Non-pigmented ciliary epithelial cell (primary cell): ENCODE data around the gene TOR1AIP1.
A peak's percentile ranks its signal among the peaks of the same experiment; 100 is the strongest.
"Not testable (repeated sequence)": the region's sequence is repeated elsewhere in the genome, so short reads cannot be mapped to it uniquely, and the experiment has no call there.

Experiments used
- DNase-seq: peaks from one replicate; pipeline ENCODE4 v3.0.0-alpha.2; 2010; ENCODE audit warnings: low read depth

Gene TOR1AIP1

DNA sequence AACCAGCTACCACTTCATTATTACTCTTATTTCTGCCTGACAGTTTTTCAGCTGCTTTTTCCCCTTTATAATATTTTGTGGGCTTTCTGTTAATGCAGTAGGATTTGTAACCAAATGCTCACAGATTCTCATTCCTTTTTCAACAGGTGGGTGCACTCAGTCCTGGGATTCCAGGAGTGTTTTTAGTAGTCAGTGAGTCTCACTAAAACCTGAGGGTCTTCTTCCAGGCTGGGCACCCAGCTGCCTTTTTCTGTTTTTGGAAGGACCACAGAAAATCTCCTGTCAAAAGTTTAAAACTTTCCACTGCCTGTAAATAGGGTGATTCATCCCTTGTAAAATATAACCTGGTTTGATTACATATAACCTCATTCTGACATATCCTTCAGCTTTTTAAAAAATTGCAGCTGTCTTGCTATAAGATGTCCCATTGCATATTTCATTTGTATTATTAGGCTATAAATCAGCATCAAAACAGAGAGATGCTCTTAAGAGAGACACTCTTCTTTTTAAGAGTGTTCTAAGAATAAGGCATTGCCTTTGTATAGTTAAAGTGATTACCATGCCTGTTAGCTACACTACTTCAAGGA is 55.7 kb downstream of the TOR1AIP1 start:
- no peak for DNase-seq

GRCh38 chr1:179938752-179939151 is 56.7 kb downstream of the TOR1AIP1 start:
- no peak for DNase-seq

- DNase-seq = no peak
Observed at GRCh38 chr1:179939941-179940340, 57.9 kb downstream of the TOR1AIP1 start.

GRCh38 chr1:179941454-179941853 is 59.4 kb downstream of the TOR1AIP1 start:
- DNase-seq = no peak

- no peak for DNase-seq
Observed at GRCh38 chr1:179950651-179951050, 68.6 kb downstream of the TOR1AIP1 start.

DNA sequence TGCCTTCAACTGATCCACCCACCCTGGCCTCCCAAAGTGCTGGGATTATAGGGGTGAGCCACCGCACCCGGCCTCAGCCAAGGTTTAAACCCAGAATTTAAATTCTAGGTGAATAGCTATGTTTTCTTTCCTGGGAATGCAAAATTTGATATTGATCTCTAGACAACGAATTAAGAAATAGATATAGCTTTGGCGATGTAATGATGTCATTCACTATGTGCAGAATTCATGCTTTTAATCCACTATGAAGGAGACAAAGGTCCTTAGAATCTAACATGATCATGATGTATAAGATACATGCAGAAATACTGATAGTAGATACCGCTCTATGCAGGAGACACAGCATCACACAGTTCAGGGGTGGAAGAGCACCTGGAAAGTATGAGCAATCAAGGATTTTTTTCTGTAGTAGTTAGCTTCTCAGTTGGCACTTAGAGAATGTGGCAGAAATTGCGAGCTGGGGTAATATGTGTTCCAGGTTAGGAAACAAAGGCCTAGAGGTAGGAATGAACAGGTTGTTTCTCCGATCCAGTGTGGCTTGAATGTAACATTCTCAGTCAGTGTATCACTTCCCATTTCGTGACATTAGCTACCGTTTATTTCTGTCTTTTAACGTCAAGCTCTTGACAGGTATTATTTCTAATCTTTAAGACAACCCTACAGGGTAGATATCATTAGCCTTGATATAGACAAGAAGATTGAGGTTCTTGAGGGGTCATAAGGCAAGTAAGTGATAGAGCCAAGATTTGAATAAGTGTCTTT is 69.5 kb downstream of the TOR1AIP1 start:
- DNase-seq = no peak

DNA sequence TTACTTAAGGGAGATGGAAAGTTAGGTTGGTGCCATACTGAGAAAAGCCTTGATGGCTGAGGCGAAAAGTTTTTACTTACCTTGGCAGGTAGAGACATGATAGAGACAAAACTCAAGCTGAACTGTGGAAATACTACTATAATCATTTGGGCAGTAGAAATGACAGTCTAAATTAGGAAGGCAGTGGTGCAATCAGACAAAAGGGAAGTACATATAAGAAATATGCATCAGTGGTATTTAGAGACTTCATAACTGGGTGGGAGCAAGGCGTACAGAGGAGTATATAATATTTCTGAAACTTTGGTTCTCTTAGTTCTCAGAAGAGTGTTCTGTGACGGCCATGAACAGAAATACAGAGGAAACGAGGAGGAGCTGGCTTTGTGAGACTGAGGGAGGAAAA is 70.1 kb downstream of the TOR1AIP1 start:
- no peak for DNase-seq

- DNase-seq = no peak
Observed at GRCh38 chr1:179953974-179954492, 71.9 kb downstream of the TOR1AIP1 start.

DNA sequence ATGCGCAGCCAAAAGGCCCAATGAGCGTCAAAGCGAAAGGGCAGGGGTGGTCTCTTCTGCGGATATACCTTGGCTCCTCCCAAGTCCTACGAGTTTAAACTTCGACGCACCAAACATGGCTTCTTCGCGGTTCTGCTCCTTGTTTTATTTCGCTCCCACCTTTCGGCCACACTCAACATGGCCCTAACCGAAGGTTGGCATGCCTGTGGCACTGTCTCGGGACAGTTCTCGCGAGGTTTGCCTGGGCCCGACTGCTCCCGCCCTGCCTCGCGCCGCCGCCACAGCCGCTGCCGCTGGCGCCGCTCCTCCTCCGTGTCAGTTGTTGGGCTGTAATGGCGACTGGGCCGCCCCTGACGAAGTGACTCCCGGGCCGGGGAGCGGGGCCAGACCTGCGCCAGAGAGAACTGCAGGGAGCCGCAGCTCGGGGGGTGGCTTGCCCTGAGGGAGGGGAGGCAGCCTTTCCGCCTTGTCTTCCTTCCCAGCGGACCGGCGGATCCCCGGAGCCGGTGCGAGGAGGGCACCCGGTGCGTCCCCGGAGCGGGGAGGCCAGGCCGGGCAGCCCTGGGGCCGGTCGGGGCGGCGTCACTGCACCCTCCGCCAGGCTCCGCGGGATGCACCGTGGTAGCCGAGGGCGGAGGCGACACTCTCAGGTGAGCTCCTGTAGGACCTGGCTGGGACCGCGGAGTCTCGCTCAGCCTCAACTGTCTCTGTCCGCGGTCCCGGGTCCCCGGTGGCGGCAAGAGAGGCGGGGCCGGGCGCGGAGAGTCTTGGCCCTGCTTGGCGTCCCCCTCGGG is 72.6 kb downstream of the TOR1AIP1 start, which contains the start of gene CEP350:
Gene CEP350, plus strand, starts transcription at position 318 of the 794 bp plus-strand sequence. CDS start 31,372 bp downstream, outside the sequence.
- peak; percentile 98 for DNase-seq

GRCh38 chr1:179955287-179955680 is 73.2 kb downstream of the TOR1AIP1 start:
- DNase-seq = no peak

DNA sequence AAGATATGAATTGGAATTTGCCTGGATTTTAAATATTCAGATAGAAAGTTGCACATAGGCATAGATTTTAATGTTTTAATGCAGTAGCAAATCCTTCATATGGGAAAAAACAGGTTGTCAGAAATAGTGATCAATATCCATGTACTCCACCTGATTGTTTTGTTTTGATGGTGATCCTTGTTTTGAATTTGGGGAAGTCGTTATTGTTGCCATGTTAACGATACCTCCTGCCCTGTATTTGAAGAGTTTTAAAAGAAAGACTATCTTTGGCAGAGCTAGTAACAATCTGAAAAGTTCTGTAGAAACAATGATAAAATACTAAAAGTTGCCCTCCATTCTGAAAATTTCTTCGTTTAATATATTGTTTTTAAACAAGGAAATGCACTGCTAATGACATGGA is 73.6 kb downstream of the TOR1AIP1 start:
- DNase-seq = no peak

GRCh38 chr1:179958359-179958758 is 76.3 kb downstream of the TOR1AIP1 start:
- no peak for DNase-seq

DNA sequence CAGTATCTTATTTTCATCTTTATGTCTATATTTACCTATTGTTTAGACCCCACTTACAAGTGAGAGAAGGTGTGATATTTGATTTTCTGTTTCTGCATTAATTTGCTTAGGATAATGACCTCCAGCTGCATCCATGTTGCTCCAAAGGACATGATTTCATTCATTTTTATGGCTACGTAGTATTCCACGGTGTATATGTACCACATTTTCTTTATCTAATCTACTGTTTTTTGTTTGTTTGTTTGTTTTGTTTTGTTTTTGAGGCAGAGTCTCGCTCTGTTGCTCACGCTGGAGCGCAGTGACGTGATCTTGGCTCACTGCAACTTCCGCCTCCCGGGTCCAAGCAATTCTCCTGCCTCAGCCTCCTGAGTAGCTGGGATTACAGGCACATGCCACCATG is 80.1 kb downstream of the TOR1AIP1 start:
- DNase-seq = not testable (repeated sequence)

GRCh38 chr1:179966551-179966950 is 84.5 kb downstream of the TOR1AIP1 start:
- DNase-seq = no peak

GRCh38 chr1:179968284-179968993 is 86.4 kb downstream of the TOR1AIP1 start:
- no peak for DNase-seq

DNA sequence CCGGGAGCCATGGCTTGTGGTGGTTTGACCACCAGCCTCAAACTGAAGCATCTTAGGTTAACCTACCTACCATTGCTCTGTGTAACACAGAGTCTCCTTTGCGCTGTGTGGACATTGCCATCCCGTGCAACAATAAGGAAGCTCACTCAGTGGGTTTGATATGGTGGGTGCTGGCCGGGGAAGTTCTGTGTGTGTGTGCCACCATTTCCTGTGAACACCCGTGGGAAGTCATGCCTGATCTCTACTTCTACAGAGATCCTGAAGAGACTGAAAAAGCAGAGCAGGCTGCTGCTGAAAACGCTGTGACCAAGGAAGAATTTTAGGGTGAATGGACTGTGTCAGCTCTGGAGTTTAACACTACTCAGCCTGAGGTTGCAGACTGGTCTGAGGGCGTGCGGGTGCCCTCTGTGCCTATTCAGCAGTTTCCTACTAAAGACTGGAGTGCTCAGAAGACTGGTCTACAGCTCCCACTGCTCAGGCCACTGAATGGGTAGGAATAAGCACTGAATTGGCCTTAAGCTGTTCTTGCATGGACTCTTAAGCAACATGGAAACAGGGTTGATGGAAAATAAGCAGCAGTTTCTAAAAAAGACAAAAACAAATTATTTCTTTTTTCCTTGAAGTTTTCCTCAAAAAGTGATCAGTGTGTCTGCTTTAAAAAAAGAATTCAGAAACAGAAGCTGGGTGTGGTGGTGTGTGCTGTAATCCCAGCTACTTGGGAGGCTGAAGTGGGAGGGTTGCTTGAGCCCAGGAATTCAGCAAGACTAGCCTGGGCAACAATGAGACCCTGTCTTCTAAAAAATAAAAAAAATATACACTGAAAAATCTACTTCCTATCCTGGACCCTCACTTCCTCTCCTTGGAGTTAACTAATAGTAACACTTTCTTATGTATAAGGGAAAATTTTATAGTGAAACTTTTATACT is 87.2 kb downstream of the TOR1AIP1 start:
- DNase-seq = no peak
